Thoracic aorta (tissue), 2 donors: Measurements from ENCODE around the gene ABCB8. TPM values are rescaled to one million over a fixed set of nuclear protein-coding genes. Genes with fewer than 3 reads are reported as not detected.

ENCODE experiments used
- ATAC-seq: fragments of 150-250 bp; one replicate; pipeline ENCODE4 v1.8.0; 2017; ENCODE audit warnings: low read depth; ENCODE audit not compliant: insufficient number of reproducible peaks, low FRiP score
- DNase-seq: peaks from one replicate; pipeline ENCODE4 v3.0.0-alpha.2; 2020; ENCODE audit warnings: low spot score
- H3K27ac ChIP-seq, 2 donors: fragments of 200-600 bp; sonication (generic); 1 replicate in 1 of 2; 2 replicates in 1 of 2; pipeline ENCODE4 v1.5.1; 2016; ENCODE audit warnings: mild to moderate bottlenecking in 2 of 2, moderate library complexity in 2 of 2
- H3K27me3 ChIP-seq: fragments of 200-600 bp; sonication (generic); replicated peaks from 2 replicates; pipeline ENCODE4 v1.6.0; 2016; ENCODE audit warnings: mild to moderate bottlenecking; ENCODE audit not compliant: insufficient read depth
- H3K36me3 ChIP-seq: fragments of 200-600 bp; sonication (generic); one replicate; pipeline ENCODE4 v1.5.1; 2016
- H3K4me1 ChIP-seq, 2 donors: fragments of 200-600 bp; sonication (generic); 1 replicate in 1 of 2; 2 replicates in 1 of 2; pipeline versions ENCODE4 v1.5.1 to v1.6.0; 2016; ENCODE audit warnings: low read depth in 2 of 2, mild to moderate bottlenecking in 1 of 2; ENCODE audit not compliant: control insufficient read depth in 1 of 2
- H3K4me3 ChIP-seq: fragments of 200-600 bp; sonication (generic); 2 replicates; pipeline ENCODE4 v1.5.1; 2016; ENCODE audit warnings: mild to moderate bottlenecking
- H3K9me3 ChIP-seq: fragments of 200-600 bp; sonication (generic); 2 replicates; pipeline ENCODE4 v1.5.1; 2016
- CTCF ChIP-seq: fragments of 200-600 bp; sonication (generic); IDR thresholded peaks from one replicate; pipeline ENCODE4 v1.5.1; 2019; ENCODE audit warnings: antibody characterized with exemption
- total RNA-seq, 2 donors: library from RNA; depleted of rRNA; stranded (reverse); fragments of >200 nt; gene quantifications; one replicate each; pipeline versions ENCODE4 v1.1.0 to v1.2.3, GENCODE V29; 2016

The ABCB8 gene
- total RNA-seq, 2 donors from 2014 or later, result 34.1 to 35.1 TPM

GRCh38 chr7:151005566-151005965, 22.7 kb upstream of the ABCB8 start:
- Histone ChIP-seq H3K27ac (no peak overlapping the region), H3K4me1 (peaks cover 0 to 4% of the 10 kb centered on the region in 2 donors), H3K4me3 (no peak overlapping the region), H3K27me3 (peaks cover 4% of the 10 kb centered on the region), H3K9me3 (no peaks in the 10 kb centered on the region), H3K36me3 (no peaks in the 10 kb centered on the region)
- TF ChIP-seq CTCF, result no peak
- ATAC-seq, result no peak
- no peak for DNase-seq

DNA sequence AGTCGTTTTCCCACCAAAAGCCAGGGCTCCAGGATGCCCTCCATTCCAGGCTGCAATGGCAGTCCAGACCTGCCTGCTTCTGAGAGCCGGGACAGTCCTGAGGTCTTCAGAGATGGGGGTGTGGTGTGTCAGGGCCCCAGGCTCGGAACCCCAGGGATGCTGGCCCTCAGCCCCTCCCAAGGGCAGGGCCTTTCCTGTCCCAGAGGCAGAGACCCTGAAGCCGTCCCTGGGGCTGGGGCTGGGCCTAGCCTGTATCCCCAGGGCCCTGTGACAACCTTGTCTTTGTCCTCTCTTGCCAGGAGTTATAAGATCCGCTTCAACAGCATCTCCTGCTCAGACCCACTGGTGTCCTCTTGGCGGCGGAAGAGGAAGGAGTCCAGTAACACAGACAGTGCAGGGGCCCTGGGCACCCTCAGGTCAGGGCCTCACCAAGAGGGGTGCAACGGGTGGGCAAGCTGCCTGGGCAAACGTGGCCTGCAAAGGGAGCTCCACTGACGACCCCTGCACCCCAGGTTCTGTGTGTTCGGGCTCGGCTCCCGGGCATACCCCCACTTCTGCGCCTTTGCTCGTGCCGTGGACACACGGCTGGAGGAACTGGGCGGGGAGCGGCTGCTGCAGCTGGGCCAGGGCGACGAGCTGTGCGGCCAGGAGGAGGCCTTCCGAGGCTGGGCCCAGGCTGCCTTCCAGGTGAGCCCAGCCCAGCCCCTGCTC, 21.5 kb upstream of the ABCB8 start:
- ATAC-seq, result no peak
- DNase-seq, result no peak
- no peaks in the 10 kb centered on the region for H3K9me3 ChIP-seq
- no peak overlapping the region for H3K4me3 ChIP-seq
- H3K27ac ChIP-seq, result no peak overlapping the region
- H3K27me3 ChIP-seq, result peaks cover 4% of the 10 kb centered on the region
- no peaks in the 10 kb centered on the region for H3K36me3 ChIP-seq
- no peak for TF ChIP-seq CTCF
- peaks cover 0 to 4% of the 10 kb centered on the region in 2 donors for H3K4me1 ChIP-seq

- Histone ChIP-seq H3K27ac (no peak overlapping the region), H3K9me3 (no peaks in the 10 kb centered on the region), H3K4me1 (peaks cover 0 to 4% of the 10 kb centered on the region in 2 donors), H3K27me3 (peaks cover 4% of the 10 kb centered on the region), H3K36me3 (no peaks in the 10 kb centered on the region), H3K4me3 (no peak overlapping the region)
- DNase-seq (no peak), ATAC-seq (no peak)
- TF ChIP-seq CTCF, result no peak
Observed at GRCh38 chr7:151007469-151007898, 20.8 kb upstream of the ABCB8 start.

- no peak for TF ChIP-seq CTCF
- H3K4me1 ChIP-seq, result peaks cover 0 to 4% of the 10 kb centered on the region in 2 donors
- no peaks in the 10 kb centered on the region for H3K9me3 ChIP-seq
- DNase-seq (no peak), ATAC-seq (no peak)
- H3K27ac ChIP-seq, result no peak overlapping the region
- H3K4me3 ChIP-seq, result peak overlapping the region; percentile 22
- peaks cover 4% of the 10 kb centered on the region for H3K27me3 ChIP-seq
- H3K36me3 ChIP-seq, result no peaks in the 10 kb centered on the region
Observed at GRCh38 chr7:151008143-151008510, 20.1 kb upstream of the ABCB8 start.

- peaks cover 3 to 9% of the 10 kb centered on the region in 2 donors for H3K4me1 ChIP-seq
- ATAC-seq (no peak), DNase-seq (no peak)
- TF ChIP-seq CTCF, result peak; percentile 54
- H3K27me3 ChIP-seq, result peaks cover 4% of the 10 kb centered on the region
- no peak overlapping the region for H3K27ac ChIP-seq
- H3K36me3 ChIP-seq, result no peaks in the 10 kb centered on the region
- H3K9me3 ChIP-seq, result no peaks in the 10 kb centered on the region
- H3K4me3 ChIP-seq, result peak overlapping the region; percentile 22
Observed at GRCh38 chr7:151008511-151009323, 19.5 kb upstream of the ABCB8 start.
